Measurements from ENCODE around the gene CCDC201. TPM values are rescaled to one million over a fixed set of nuclear protein-coding genes. Genes with fewer than 3 reads are reported as not detected.

The CCDC201 gene
- total and polyA plus RNA-seq, 2 of the 8 experiments (the other 6 are each of a cell fraction or from before 2014, with no cell fraction given): not detected

DNA sequence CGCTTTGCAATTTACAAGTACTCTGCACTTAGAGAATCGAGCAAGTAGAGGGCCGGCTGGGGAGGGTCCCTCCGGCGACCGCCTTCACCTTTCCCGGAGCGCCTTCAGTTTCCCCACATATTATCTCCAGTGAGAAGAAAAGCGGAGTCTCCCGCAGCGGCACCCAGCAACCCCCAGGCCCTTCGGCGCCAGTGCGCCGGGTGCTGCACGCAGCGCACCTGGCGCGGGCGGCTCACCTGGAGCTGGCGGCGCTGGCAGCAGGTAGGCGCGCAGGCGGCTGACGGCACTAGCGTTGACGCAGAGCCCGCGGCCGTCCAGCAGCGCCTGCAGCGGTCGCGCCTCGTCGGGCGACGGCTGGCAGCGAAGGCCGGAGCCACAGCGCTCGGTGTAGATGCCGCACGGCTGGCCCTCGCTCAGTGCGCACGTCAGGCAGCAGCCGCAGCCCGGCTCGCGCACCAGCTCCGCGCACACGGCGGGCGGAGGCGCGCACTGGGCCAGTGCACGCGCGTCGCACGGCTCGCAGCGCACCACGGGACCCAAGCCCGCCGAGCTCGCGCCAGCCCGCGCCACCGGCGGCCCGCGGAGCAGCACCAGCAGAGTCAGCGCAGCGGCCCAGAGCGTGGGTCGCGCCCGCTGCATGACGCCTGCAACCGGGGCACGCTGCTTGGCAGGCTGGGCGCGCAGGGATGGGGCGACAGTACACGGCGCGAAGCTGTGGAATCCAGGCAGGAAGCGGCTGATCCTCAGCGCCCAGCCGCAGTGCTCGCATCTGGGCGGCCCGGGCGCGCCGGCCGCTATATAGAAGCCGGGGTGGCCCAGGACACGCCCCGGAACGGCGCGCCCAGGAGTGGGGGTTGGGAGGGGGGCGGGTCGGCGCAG, 47.9 kb upstream of the CCDC201 start, which contains the start of gene IGFBP3 (continued):
- TF ChIP-seq JUND (IDR thresholded peaks at IDR 0.05; ENCODE audit: low read length) (no peak), CEBPB (IDR thresholded peaks at IDR 0.05; ENCODE audit: low read depth, low read length) (no peak), EZH2 (IDR thresholded peaks at IDR 0.05; ENCODE audit: low read depth, low read length, severe bottlenecking) (peak; percentile 37), SP1 (IDR thresholded peaks at IDR 0.05; ENCODE audit: low read depth, low read length) (no peak), SIRT6 (IDR thresholded peaks at IDR 0.05; ENCODE audit: low read length) (no peak), ZNF274 (IDR thresholded peaks at IDR 0.05; ENCODE audit: borderline replicate concordance, extremely low read depth, low read length) (no peak), SP2 (IDR thresholded peaks at IDR 0.05; ENCODE audit: low read length) (no peak), CHD1 (IDR thresholded peaks at IDR 0.05; ENCODE audit: low read depth, low read length) (no peak), HDAC2 (IDR thresholded peaks at IDR 0.05; ENCODE audit: borderline replicate concordance in 1 of 2, low read depth in 2 of 2, low read length in 2 of 2) (no peak), ASH2L (IDR thresholded peaks at IDR 0.05; ENCODE audit: low read length) (no peak), CBX5 (IDR thresholded peaks at IDR 0.05; ENCODE audit: low read depth, low read length) (no peak), SUZ12 (IDR thresholded peaks at IDR 0.05; ENCODE audit: low read length) (no peak; the same call in 1 of the 2 replicates), CTBP2 (IDR thresholded peaks at IDR 0.05; ENCODE audit: borderline replicate concordance, insufficient read depth, insufficient read length, low read length) (peak; percentile 35), BCL11A (IDR thresholded peaks at IDR 0.05; ENCODE audit: low read depth in 2 of 2, low read length in 2 of 2) (no peak), FOSL1 (IDR thresholded peaks at IDR 0.05; ENCODE audit: insufficient read depth, low read depth, low read length) (no peak), POLR2A (IDR thresholded peaks at IDR 0.05; ENCODE audit: control extremely low read depth in 1 of 2, low read depth in 2 of 2, low read length in 2 of 2) (no peak; a peak in 1 of 3 replicates), CBX8 (IDR thresholded peaks at IDR 0.05; ENCODE audit: borderline replicate concordance, low read depth, low read length) (no peak), TBP (IDR thresholded peaks at IDR 0.05; ENCODE audit: low read depth, low read length) (peak; percentile 65; the same call in 1 of the 2 replicates), GABPA (IDR thresholded peaks at IDR 0.05; ENCODE audit: borderline replicate concordance, insufficient read depth, low read length) (no peak), POLR2AphosphoS5 (IDR thresholded peaks at IDR 0.05; ENCODE audit: low read depth, low read length) (peak; percentile 26; the same call in 1 of the 2 replicates), RFX5 (IDR thresholded peaks at IDR 0.05; ENCODE audit: borderline replicate concordance, low read depth, low read length) (no peak)
- TF ChIP-seq, protein P1, sequence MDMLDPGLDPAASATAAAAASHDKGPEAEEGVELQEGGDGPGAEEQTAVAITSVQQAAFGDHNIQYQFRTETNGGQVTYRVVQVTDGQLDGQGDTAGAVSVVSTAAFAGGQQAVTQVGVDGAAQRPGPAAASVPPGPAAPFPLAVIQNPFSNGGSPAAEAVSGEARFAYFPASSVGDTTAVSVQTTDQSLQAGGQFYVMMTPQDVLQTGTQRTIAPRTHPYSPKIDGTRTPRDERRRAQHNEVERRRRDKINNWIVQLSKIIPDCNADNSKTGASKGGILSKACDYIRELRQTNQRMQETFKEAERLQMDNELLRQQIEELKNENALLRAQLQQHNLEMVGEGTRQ (IDR thresholded peaks at IDR 0.05; ENCODE audit: low read length): no peak
- TF ChIP-seq, protein P2, sequence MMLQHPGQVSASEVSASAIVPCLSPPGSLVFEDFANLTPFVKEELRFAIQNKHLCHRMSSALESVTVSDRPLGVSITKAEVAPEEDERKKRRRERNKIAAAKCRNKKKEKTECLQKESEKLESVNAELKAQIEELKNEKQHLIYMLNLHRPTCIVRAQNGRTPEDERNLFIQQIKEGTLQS (IDR thresholded peaks at IDR 0.05; ENCODE audit: insufficient read depth, low read depth, low read length): no peak

All from H1 (cell line).